RWPE2 (cell line): ENCODE data around the gene MIB1.

ENCODE experiments used
- ATAC-seq: fragments of 200-7000 bp; cut with Tn5 transposase; 3 replicates; pipeline ENCODE4 v1.9.1; 2021; ENCODE audit warnings: low read depth
- DNase-seq: peaks from one replicate; pipeline ENCODE4 v3.0.0-alpha.2; 2020; ENCODE audit warnings: low spot score
- H3K27ac ChIP-seq: fragments of 450-650 bp; 2 replicates; pipeline ENCODE4 v1.5.1; 2017; ENCODE audit warnings: mild to moderate bottlenecking; ENCODE audit not compliant: poor library complexity, severe bottlenecking
- H3K27me3 ChIP-seq: fragments of 250-450 bp; sonication (Bioruptor Pico); 2 replicates; pipeline ENCODE4 v1.5.1; 2021; ENCODE audit warnings: mild to moderate bottlenecking, moderate library complexity; ENCODE audit not compliant: insufficient read depth, poor library complexity, severe bottlenecking
- H3K36me3 ChIP-seq: fragments of 250-450 bp; sonication (Bioruptor Pico); 2 replicates; pipeline ENCODE4 v1.5.1; 2020; ENCODE audit warnings: low read depth, mild to moderate bottlenecking, moderate library complexity
- H3K4me1 ChIP-seq: fragments of 250-450 bp; sonication (Bioruptor Pico); 2 replicates; pipeline ENCODE4 v1.5.1; 2021; ENCODE audit warnings: mild to moderate bottlenecking, moderate library complexity; ENCODE audit not compliant: insufficient read depth, poor library complexity, severe bottlenecking
- H3K4me3 ChIP-seq: fragments of 250-450 bp; sonication (Bioruptor Pico); 2 replicates; pipeline ENCODE4 v1.5.1; 2021; ENCODE audit warnings: mild to moderate bottlenecking, moderate library complexity; ENCODE audit not compliant: severe bottlenecking
- H3K9me3 ChIP-seq: fragments of 250-450 bp; sonication (Bioruptor Pico); 2 replicates; pipeline ENCODE4 v1.5.1; 2021; ENCODE audit warnings: mild to moderate bottlenecking, moderate library complexity; ENCODE audit not compliant: severe bottlenecking
- TF ChIP-seq, protein P1 (sequence below): fragments of 450-650 bp; IDR thresholded peaks from one replicate; pipeline ENCODE4 v1.5.1; 2017; ENCODE audit warnings: mild to moderate bottlenecking, moderate library complexity; ENCODE audit not compliant: poor library complexity, severe bottlenecking

MIB1 gene

DNA sequence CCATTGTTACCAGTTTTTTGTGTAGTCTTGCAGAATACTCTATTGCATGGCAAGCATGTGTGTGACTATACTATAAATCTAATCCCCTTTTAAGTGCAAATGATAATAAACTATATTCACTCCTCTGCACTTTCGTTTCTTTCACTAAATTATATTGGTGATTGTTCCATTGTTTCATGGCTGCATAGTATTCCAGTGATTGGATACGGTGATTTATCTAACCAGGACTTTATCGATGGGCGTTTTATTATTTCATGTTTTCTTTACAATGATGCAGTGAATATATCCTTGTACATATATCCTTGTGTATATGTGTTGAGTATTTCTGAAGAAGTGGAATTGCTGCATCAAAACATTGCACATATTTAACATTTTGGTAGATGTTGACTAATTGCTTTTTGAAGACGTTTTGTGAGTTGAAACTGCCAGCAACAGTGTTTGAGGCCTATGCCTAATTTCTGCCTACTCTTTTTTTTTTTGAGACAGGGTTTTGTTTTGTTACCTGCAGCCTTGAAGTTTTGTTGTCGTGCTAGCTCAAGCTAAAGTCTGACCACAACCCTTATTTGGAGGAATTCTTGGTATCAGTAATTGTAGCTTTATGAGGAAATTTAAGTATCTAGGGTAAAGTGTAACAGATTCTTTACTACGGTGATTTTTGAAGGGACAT is 2.7 kb downstream of the MIB1 start:
- H3K4me3 ChIP-seq = no peak overlapping the region
- no peak overlapping the region for H3K27ac ChIP-seq
- peaks cover 4% of the 10 kb centered on the region for H3K4me1 ChIP-seq
- DNase-seq = no peak
- TF ChIP-seq, protein P1, sequence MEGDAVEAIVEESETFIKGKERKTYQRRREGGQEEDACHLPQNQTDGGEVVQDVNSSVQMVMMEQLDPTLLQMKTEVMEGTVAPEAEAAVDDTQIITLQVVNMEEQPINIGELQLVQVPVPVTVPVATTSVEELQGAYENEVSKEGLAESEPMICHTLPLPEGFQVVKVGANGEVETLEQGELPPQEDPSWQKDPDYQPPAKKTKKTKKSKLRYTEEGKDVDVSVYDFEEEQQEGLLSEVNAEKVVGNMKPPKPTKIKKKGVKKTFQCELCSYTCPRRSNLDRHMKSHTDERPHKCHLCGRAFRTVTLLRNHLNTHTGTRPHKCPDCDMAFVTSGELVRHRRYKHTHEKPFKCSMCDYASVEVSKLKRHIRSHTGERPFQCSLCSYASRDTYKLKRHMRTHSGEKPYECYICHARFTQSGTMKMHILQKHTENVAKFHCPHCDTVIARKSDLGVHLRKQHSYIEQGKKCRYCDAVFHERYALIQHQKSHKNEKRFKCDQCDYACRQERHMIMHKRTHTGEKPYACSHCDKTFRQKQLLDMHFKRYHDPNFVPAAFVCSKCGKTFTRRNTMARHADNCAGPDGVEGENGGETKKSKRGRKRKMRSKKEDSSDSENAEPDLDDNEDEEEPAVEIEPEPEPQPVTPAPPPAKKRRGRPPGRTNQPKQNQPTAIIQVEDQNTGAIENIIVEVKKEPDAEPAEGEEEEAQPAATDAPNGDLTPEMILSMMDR = no peak
- H3K36me3 ChIP-seq = 0 out of 2 replicates have a peak, but pooled peaks cover 4% of the 10 kb centered on the region
- no peaks in the 10 kb centered on the region for H3K9me3 ChIP-seq
- no peak for ATAC-seq
- no peaks in the 10 kb centered on the region for H3K27me3 ChIP-seq

DNA sequence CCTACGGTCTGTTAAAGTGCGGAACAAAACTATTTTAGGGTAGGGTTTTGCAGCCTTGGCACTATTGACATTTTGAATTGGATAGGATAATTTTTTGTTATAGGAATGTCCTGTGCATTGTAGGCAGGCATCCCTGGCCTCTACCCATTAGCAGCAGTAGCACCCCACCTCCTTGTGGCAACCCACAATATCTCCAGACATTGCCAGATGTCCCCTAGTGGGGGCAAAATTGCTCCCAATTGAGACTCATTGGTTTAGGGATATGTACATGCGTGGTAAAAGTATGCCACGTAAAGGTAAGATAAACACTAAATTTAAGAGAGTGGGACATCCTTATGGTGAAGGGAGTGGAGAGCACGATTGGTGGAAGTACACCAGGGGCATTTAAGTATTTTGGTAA is 4.6 kb downstream of the MIB1 start:
- no peak overlapping the region for H3K27ac ChIP-seq
- no peaks in the 10 kb centered on the region for H3K4me1 ChIP-seq
- peaks cover 8% of the 10 kb centered on the region; the same call in 1 of the 2 replicates for H3K36me3 ChIP-seq
- H3K9me3 ChIP-seq = no peaks in the 10 kb centered on the region
- H3K27me3 ChIP-seq = no peaks in the 10 kb centered on the region
- ATAC-seq (no peak), DNase-seq (no peak)
- H3K4me3 ChIP-seq = no peak overlapping the region
- TF ChIP-seq, protein P1 = no peak

DNA sequence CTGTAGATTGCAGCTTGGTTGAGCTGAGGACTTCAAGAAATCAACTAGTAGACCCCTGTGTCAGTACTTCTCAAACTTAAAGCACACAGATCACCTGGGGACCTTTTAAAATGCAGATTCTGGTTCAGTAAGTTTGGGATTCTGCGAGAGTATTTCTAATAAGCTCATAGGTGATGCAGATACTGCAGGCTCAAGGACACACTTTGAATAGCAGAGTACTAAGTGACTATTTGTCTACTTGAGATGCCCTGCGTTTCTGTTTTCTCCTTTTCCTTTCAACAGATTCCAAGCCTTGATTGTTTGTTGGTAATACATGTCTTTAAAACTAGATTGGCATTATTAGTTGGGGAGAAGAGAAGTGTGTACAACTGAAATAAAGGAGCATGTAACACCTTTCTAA is 6.7 kb downstream of the MIB1 start:
- no peaks in the 10 kb centered on the region for H3K4me1 ChIP-seq

DNA sequence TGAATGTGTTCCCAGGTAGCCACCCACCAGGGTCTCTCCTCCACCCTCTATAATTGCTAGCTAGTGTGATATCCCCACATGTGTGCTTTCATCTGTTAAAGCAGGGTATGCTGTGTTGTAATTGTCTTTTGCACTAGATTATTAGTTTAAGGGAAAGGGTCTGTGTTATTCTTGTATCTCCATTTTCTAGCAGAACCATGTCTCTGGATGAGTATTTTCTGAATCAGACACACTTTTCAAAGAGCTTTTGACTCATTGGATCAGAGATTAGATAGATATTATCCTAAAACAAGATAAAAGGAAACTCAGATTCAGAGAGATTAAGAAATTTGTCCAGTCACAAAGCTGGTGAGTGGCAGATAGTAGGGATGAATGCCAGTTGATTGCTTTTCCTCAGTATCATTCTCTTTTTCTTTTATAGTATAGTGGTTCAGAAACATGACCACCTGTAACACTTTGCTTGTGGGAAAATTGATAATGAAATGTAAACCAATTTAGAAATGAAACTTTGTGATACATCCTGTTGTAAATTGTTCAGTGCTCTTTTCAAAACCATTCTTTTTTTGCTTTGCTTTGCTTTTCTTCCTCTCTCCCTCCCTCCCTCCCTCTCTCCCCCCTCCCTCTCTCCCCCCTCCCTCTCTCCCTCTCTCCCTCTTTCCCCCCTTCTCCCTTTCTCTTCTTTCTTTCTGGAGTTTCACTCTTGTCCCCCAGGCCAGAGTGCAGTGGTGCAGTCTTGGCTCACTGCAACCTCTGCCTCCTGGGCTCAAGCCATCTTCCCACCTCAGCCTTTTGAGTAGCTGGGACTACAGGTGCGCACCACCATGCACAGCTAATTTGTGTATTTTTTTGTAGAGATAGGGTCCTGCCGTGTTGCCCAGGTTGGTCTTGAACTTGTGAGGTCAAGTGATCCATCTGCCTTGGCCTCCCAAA is 7.4 kb downstream of the MIB1 start:
- no peak overlapping the region for H3K27ac ChIP-seq
- no peak overlapping the region for H3K4me3 ChIP-seq
- H3K27me3 ChIP-seq = no peaks in the 10 kb centered on the region
- peaks cover 14% of the 10 kb centered on the region for H3K36me3 ChIP-seq
- TF ChIP-seq, protein P1 = no peak
- H3K9me3 ChIP-seq = no peaks in the 10 kb centered on the region
- no peak for ATAC-seq
- DNase-seq = no peak
- no peaks in the 10 kb centered on the region for H3K4me1 ChIP-seq

More for the DNA sequence above, 6.7 kb downstream of the MIB1 start:
- Histone ChIP-seq H3K27ac (no peak overlapping the region), H3K27me3 (no peaks in the 10 kb centered on the region), H3K4me3 (no peak overlapping the region), H3K36me3 (peaks cover 14% of the 10 kb centered on the region), H3K9me3 (no peaks in the 10 kb centered on the region)
- no peak for ATAC-seq
- DNase-seq = no peak
- TF ChIP-seq, protein P1 = no peak
